Hepatocyte (in vitro differentiated cells): ENCODE measurements around the gene ZNF682.

ENCODE experiments used
- EZH2 ChIP-seq: fragments of 200-600 bp; sonication (generic); IDR thresholded peaks from 2 replicates; pipeline ENCODE4 v1.6.1; 2016; ENCODE audit warnings: antibody characterized with exemption, mild to moderate bottlenecking, borderline replicate concordance
- EZH2phosphoT487 ChIP-seq: fragments of 200-600 bp; sonication (generic); IDR thresholded peaks from one replicate; pipeline ENCODE4 v1.6.1; 2018; ENCODE audit warnings: antibody characterized with exemption, mild to moderate bottlenecking, low read depth, moderate library complexity; ENCODE audit not compliant: unreplicated experiment, severe bottlenecking
- TF ChIP-seq, protein P1 (sequence below): fragments of 200-600 bp; sonication (generic); IDR thresholded peaks from 2 replicates; pipeline ENCODE4 v1.5.1; 2016; ENCODE audit warnings: antibody characterized with exemption, mild to moderate bottlenecking; ENCODE audit not compliant: poor library complexity

DNA sequence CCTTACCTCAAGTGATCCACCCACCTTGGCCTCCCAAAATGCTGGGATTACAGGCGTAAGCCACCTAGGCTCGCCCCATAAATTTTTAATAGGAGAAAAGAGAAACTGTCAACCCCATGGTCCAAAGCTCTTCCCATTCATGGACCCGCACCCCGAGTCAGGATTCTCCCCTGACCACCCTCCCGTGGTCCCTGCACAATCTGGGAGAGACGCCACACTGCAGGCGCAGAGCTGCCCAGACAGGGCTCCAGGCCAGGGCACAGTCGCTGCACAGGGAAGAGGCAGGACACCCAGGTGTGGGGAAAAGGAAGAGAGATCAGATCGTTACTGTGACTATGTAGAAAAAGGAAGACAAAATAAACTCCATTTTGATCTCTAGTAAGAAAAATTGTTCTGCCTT lies 84.1 kb downstream of the ZNF682 start:
- TF ChIP-seq EZH2 (no peak), EZH2phosphoT487 (no peak)
- TF ChIP-seq, protein P1, sequence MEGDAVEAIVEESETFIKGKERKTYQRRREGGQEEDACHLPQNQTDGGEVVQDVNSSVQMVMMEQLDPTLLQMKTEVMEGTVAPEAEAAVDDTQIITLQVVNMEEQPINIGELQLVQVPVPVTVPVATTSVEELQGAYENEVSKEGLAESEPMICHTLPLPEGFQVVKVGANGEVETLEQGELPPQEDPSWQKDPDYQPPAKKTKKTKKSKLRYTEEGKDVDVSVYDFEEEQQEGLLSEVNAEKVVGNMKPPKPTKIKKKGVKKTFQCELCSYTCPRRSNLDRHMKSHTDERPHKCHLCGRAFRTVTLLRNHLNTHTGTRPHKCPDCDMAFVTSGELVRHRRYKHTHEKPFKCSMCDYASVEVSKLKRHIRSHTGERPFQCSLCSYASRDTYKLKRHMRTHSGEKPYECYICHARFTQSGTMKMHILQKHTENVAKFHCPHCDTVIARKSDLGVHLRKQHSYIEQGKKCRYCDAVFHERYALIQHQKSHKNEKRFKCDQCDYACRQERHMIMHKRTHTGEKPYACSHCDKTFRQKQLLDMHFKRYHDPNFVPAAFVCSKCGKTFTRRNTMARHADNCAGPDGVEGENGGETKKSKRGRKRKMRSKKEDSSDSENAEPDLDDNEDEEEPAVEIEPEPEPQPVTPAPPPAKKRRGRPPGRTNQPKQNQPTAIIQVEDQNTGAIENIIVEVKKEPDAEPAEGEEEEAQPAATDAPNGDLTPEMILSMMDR = no peak
